GOT3 (cell line): Measurements from ENCODE around the gene AKR1B1.

ENCODE experiments used
- DNase-seq: peaks from one replicate; lab custom pipeline; 2025; ENCODE audit warnings: mixed read lengths; lab: John Stamatoyannopoulos, UW

AKR1B1 gene

DNA sequence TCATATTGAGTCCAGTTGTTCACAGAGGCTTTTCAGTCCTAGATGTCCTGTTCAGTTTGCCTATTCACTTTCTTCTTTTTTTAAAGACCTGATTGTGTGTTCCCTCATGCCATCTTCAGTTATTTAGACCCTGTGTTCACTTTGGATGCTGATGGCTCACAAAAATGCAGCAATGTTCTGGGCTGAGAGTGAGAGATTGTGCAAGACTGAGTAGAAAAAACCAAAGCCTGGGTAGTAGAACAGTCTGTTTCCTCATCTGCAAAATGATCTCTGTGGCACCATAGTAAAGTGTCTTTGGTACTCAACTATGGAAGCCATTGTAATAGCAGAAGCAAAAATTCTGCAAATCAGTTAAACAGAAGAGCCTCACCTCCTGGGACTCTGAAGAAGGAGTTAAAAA, 43.2 kb downstream of the AKR1B1 start:
- no peak for DNase-seq

DNA sequence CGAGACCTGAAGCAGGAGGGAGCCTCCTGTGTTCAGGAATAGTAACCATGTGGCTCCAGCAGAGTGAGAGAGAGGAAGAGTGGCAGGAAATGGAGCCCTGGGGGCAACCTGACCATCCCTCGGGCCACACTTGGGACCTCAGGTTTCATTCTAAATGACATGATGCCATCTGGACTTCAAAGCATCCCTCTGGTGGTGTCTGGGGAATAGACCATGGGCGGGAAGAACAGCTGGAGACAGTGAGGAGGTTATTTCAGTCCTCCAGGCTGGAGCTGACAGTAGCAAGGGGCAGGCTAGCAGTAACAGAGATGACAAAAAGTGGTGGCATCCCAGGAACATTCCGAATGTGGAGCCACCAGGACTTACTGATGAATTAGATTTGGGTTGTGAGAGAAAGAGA, 44.8 kb downstream of the AKR1B1 start:
- DNase-seq: no peak

- no peak for DNase-seq
Observed at GRCh38 chr7:134407311-134407710, 51.6 kb downstream of the AKR1B1 start.

- DNase-seq: no peak
Observed at GRCh38 chr7:134406431-134406830, 52.5 kb downstream of the AKR1B1 start.

DNA sequence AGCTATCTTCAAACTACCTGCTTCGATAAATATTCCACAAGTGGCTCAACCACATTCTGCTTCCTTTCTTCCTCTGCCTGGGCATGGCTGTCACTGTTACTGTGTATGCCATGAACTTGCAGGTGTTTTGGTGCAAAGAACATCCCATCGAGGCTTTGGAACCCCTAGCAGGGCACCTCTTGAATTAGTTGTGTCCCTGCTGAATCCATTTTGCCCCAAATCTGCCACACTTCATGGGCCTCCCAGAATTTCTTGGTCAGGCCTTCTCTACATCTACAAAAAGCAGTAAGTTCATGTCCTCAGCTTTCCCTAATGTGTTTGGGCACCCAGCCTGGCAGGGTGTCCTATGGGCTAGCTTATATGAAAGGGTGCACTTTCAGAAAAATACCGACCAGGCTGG, 53.6 kb downstream of the AKR1B1 start:
- DNase-seq: no peak

- no peak for DNase-seq
Observed at GRCh38 chr7:134403062-134403461, 55.8 kb downstream of the AKR1B1 start.

DNA sequence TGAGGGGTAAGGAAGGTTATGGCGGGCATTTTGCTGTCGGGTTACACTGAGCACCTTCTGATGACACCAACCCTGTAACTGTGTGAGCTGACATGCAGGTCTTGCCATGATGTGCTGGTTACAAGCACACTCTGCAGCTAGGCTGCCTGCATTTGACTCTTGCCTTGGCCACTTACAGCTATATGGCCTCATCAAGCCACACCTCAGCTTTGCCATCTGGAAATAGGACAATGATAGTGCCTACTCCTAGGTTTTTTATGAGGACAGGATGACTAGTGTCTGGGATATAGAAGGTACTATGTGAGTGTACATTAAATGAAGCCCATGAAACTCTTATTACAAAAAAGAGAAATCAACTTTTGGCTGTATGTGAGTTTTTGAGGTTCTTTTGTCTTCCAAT, 58.0 kb downstream of the AKR1B1 start:
- no peak for DNase-seq

- no peak for DNase-seq
Observed at GRCh38 chr7:134396031-134396430, 62.9 kb downstream of the AKR1B1 start.

DNA sequence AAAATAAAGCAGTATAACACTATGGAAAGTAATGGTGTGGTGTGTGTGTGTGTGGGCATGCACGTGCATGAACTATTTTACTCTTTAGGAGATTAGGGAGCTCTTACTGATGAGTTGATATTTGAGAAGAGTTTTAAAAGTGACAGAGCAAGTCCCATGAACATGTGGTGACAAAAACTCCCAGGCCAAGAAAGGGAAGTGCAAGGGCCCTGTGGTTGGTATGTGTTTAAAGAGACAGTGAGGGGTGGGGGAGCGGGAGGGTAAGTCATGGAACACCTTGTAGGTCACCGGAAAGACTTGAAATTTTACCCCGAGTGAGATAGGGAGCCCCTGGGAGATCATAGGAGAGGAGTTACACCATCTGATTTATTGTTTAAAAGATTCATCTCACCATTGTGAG, 63.3 kb downstream of the AKR1B1 start:
- no peak for DNase-seq

GRCh38 chr7:134394056-134394455, 64.8 kb downstream of the AKR1B1 start:
- DNase-seq: no peak
